Colonic mucosa (tissue), 4 donors: ENCODE data around the gene DMD. TPM values are rescaled to one million over a fixed set of nuclear protein-coding genes. Genes with fewer than 3 reads are reported as not detected.

ENCODE experiments used
- DNase-seq: peaks from one replicate; pipeline ENCODE4 v3.0.0-alpha.2; 2020
- H3K27ac ChIP-seq: fragments of 200-600 bp; one replicate; pipeline ENCODE4 v1.8.0; 2021
- H3K27me3 ChIP-seq: fragments of 200-600 bp; one replicate; pipeline ENCODE4 v1.8.0; 2021
- H3K36me3 ChIP-seq: fragments of 200-600 bp; one replicate; pipeline ENCODE4 v1.8.0; 2021
- H3K4me1 ChIP-seq: fragments of 200-600 bp; one replicate; pipeline ENCODE4 v1.8.0; 2021; ENCODE audit warnings: mild to moderate bottlenecking
- H3K4me3 ChIP-seq: fragments of 200-600 bp; one replicate; pipeline ENCODE4 v1.8.0; 2021
- H3K9ac ChIP-seq, 2 donors: one replicate each; pipeline ENCODE4 v1.7.0; 2013; ENCODE audit warnings: control low read depth in 2 of 2, low read depth in 2 of 2, low read length in 2 of 2
- H3K9me3 ChIP-seq: fragments of 200-600 bp; one replicate; pipeline ENCODE4 v1.8.0; 2021
- intact Hi-C: fragments of 100-400 bp; cut with DNase I; formaldehyde crosslinking; loops from one replicate; pipeline ENCODE4 v1.14.1; 2022
- total RNA-seq, 2 donors: library from RNA; stranded (reverse); fragmentation: NEBNext Ultra II Directional in 1 of 2; extraction: Animal tissue kit (Norgen Biotek cat#: 25700) in 1 of 2; gene quantifications; one replicate each; pipeline ENCODE4 v1.2.1, GENCODE V29; 2021
- TF ChIP-seq, protein P1 (sequence below): fragments of 200-600 bp; IDR thresholded peaks from one replicate; pipeline ENCODE4 v1.8.0; 2022; ENCODE audit warnings: antibody characterized with exemption, mild to moderate bottlenecking
- donor health status: healthy.
- donor health status: DM: no; HTN: no; CAD: no.
- donor health status: DM: no; HTN: no; CAD: no.

DMD gene
- total RNA-seq, 2 donors from 2014 or later: 7.3 to 24.5 TPM

DNA sequence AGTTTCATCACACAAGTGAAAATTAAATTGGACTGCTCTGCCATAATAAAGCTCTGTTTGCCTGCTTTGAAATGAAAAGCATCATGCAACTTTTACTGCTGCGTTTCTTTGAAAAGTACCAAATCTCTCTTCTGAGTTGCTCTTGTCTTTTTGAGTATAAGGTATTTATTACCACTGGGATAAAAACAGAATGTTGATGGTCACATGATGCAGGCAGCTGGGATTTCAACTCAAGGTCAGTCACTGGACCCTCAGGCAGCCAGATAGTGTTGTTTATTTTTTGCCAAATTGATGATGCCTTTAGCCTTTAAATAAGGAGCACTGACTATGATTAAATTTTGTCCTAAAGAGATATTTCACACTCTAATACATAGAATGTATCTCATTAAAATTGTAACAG, 32.7 kb downstream of the DMD start:
- no peak for DNase-seq

DNA sequence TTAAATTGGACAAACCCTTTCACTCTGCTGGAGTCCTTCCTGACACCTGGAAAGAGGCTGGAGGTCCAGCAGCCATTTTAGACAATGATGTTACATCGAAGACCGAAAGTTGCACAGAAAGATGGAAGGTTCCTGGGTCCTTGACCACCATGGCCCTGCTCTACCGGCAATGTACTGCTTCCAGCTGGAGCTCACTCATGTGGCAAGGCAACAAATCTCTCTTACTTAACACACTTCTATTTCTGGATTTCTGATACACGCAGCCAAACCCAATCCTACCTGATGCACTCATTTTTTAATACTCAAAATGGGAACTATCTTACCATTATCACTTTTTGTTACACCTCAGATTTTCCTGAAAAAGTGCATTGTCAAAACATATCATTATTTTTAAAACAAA, 33.1 kb downstream of the DMD start:
- no peak overlapping the region for H3K27ac ChIP-seq
- intact Hi-C loops: no loop called here
- H3K27me3 ChIP-seq: no peaks in the 10 kb centered on the region
- DNase-seq: no peak
- TF ChIP-seq, protein P1, sequence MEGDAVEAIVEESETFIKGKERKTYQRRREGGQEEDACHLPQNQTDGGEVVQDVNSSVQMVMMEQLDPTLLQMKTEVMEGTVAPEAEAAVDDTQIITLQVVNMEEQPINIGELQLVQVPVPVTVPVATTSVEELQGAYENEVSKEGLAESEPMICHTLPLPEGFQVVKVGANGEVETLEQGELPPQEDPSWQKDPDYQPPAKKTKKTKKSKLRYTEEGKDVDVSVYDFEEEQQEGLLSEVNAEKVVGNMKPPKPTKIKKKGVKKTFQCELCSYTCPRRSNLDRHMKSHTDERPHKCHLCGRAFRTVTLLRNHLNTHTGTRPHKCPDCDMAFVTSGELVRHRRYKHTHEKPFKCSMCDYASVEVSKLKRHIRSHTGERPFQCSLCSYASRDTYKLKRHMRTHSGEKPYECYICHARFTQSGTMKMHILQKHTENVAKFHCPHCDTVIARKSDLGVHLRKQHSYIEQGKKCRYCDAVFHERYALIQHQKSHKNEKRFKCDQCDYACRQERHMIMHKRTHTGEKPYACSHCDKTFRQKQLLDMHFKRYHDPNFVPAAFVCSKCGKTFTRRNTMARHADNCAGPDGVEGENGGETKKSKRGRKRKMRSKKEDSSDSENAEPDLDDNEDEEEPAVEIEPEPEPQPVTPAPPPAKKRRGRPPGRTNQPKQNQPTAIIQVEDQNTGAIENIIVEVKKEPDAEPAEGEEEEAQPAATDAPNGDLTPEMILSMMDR: no peak
- H3K4me3 ChIP-seq: no peak overlapping the region
- H3K36me3 ChIP-seq: no peaks in the 10 kb centered on the region
- no peaks in the 10 kb centered on the region for H3K9me3 ChIP-seq
- no peak overlapping the region for H3K9ac ChIP-seq
- H3K4me1 ChIP-seq: no peaks in the 10 kb centered on the region

More for the DNA sequence above, 32.7 kb downstream of the DMD start:
- no peak overlapping the region for H3K27ac ChIP-seq
- H3K4me3 ChIP-seq: no peak overlapping the region
- intact Hi-C loops: no loop called here
- no peak overlapping the region for H3K9ac ChIP-seq
- no peaks in the 10 kb centered on the region for H3K4me1 ChIP-seq
- no peaks in the 10 kb centered on the region for H3K9me3 ChIP-seq
- no peaks in the 10 kb centered on the region for H3K27me3 ChIP-seq
- H3K36me3 ChIP-seq: no peaks in the 10 kb centered on the region
- TF ChIP-seq, protein P1: no peak

DNA sequence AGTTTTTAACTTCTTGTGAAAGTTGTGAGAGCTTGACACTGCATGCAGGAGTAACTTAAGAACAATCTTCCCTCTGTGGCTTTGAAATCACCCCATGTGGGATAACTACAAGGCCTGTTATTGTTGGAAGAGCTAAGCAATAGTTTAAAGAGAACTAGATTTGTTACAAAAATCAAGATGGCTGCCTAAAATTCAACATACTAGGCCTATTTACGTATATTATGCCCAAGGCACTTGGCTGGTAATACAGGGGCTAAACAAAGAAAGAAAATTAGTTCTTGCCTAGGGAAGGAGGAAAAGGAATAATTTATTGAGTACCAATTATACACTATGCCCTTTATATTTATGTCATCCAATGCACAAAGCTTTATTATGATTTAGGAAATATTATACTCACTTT, 36.1 kb downstream of the DMD start:
- H3K4me3 ChIP-seq: no peak overlapping the region
- no peaks in the 10 kb centered on the region for H3K9me3 ChIP-seq
- no peak for DNase-seq
- TF ChIP-seq, protein P1: no peak
- H3K27ac ChIP-seq: no peak overlapping the region
- H3K4me1 ChIP-seq: no peaks in the 10 kb centered on the region
- no peaks in the 10 kb centered on the region for H3K27me3 ChIP-seq
- H3K9ac ChIP-seq: no peak overlapping the region
- H3K36me3 ChIP-seq: no peaks in the 10 kb centered on the region
- intact Hi-C loops: no loop called here

GRCh38 chrX:33171041-33171440, 40.3 kb downstream of the DMD start:
- Histone ChIP-seq H3K9me3 (no peaks in the 10 kb centered on the region), H3K36me3 (no peaks in the 10 kb centered on the region), H3K27me3 (no peaks in the 10 kb centered on the region), H3K27ac (no peak overlapping the region), H3K9ac (no peak overlapping the region), H3K4me3 (no peak overlapping the region), H3K4me1 (no peaks in the 10 kb centered on the region)
- no peak for DNase-seq
- TF ChIP-seq, protein P1: no peak
- intact Hi-C loops: no loop called here

- Histone ChIP-seq H3K9ac (no peak overlapping the region), H3K4me1 (no peaks in the 10 kb centered on the region), H3K27ac (no peak overlapping the region), H3K36me3 (no peaks in the 10 kb centered on the region), H3K9me3 (no peaks in the 10 kb centered on the region), H3K4me3 (no peak overlapping the region), H3K27me3 (no peaks in the 10 kb centered on the region)
- no peak for DNase-seq
- TF ChIP-seq, protein P1: no peak
- intact Hi-C loops: no loop called here
These were observed 49.5 kb downstream of the DMD start for GRCh38 chrX:33161829-33162228.

GRCh38 chrX:33160273-33160672, 51.1 kb downstream of the DMD start:
- H3K36me3 ChIP-seq: no peaks in the 10 kb centered on the region
- DNase-seq: no peak
- H3K27ac ChIP-seq: no peak overlapping the region
- no peaks in the 10 kb centered on the region for H3K4me1 ChIP-seq
- TF ChIP-seq, protein P1: no peak
- intact Hi-C loops: no loop called here
- no peaks in the 10 kb centered on the region for H3K9me3 ChIP-seq
- H3K9ac ChIP-seq: no peak overlapping the region
- H3K4me3 ChIP-seq: no peak overlapping the region
- H3K27me3 ChIP-seq: no peaks in the 10 kb centered on the region
